Liver (tissue), 3 donors: ENCODE measurements around the gene PRCC.

Experiments
- CTCF ChIP-seq: fragments of 150-350 bp; IDR thresholded peaks from 2 replicates; pipeline ENCODE4 v1.5.1; 2017; ENCODE audit warnings: improper control_type of control experiment, low read depth, low read length; ENCODE audit not compliant: missing input control
- MAX ChIP-seq: IDR thresholded peaks from 2 replicates; pipeline ENCODE4 v1.6.1; 2016; ENCODE audit warnings: antibody characterized with exemption
- RAD21 ChIP-seq, 2 donors: IDR thresholded peaks; 2 replicates each; pipeline ENCODE4 v1.6.1; 2016; ENCODE audit warnings: antibody characterized with exemption in 2 of 2, mild to moderate bottlenecking in 2 of 2
- REST ChIP-seq: IDR thresholded peaks from 2 replicates; pipeline ENCODE4 v1.6.1; 2016; ENCODE audit warnings: antibody characterized with exemption, mild to moderate bottlenecking
- TAF1 ChIP-seq: conservative IDR thresholded peaks from 2 replicates; pipeline ENCODE4 v1.6.1; 2016; ENCODE audit warnings: antibody characterized with exemption, mild to moderate bottlenecking
- TF ChIP-seq, protein P1 (sequence below): IDR thresholded peaks from 2 replicates; pipeline ENCODE4 v1.6.1; 2016; ENCODE audit warnings: antibody characterized with exemption
- donor health status: healthy.
- donor health status: healthy.

DNA sequence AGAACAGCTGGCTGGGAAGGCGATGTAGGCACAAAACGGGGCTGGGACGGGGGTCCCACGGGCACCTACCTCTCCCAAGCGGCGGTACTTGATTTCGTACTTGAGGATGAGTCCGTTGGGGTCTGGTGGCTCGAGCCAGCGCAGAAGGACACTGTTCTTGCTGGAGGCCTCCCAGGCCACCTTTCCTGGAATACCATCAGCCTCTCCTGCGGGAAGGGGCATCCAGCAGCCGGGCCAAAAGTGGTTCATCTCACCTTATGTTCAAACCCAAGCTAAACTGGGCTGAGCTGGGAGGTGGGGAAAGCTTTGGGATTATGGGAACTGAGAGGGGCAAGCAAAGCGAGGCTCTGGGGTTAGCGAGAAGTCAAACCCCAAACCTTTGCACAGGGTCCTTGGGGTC lies 77.3 kb downstream of the PRCC start:
- TF ChIP-seq CTCF (no peak), MAX (no peak), RAD21 (IDR thresholded peaks at IDR 0.05) (no peak), TAF1 (no peak), REST (no peak)
- TF ChIP-seq, protein P1, sequence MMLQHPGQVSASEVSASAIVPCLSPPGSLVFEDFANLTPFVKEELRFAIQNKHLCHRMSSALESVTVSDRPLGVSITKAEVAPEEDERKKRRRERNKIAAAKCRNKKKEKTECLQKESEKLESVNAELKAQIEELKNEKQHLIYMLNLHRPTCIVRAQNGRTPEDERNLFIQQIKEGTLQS = no peak
